ENCODE measurements around the gene RYR1.

Gene RYR1

GRCh38 chr19:38496603-38497487 is 63.4 kb downstream of the RYR1 start:
- no peak for TF ChIP-seq CTCF (conservative IDR thresholded peaks at IDR 0.05)
- H3K27ac ChIP-seq: no peak overlapping the region

- no peak for TF ChIP-seq CTCF (conservative IDR thresholded peaks at IDR 0.05)
- no peak overlapping the region for H3K27ac ChIP-seq
Observed at GRCh38 chr19:38497907-38498306, 64.4 kb downstream of the RYR1 start.

GRCh38 chr19:38499532-38499931 is 66.0 kb downstream of the RYR1 start:
- no peak overlapping the region for H3K27ac ChIP-seq
- no peak for TF ChIP-seq CTCF (conservative IDR thresholded peaks at IDR 0.05)

GRCh38 chr19:38500450-38500849 is 67.0 kb downstream of the RYR1 start:
- TF ChIP-seq CTCF (conservative IDR thresholded peaks at IDR 0.05): no peak
- no peak overlapping the region for H3K27ac ChIP-seq

- TF ChIP-seq CTCF (conservative IDR thresholded peaks at IDR 0.05): no peak
Observed at GRCh38 chr19:38502410-38503076, 69.1 kb downstream of the RYR1 start.

GRCh38 chr19:38503077-38503410 is 69.6 kb downstream of the RYR1 start:
- H3K27ac ChIP-seq: no peak overlapping the region
- no peak for TF ChIP-seq CTCF (conservative IDR thresholded peaks at IDR 0.05)

More at GRCh38 chr19:38502410-38503076, 69.1 kb downstream of the RYR1 start:
- H3K27ac ChIP-seq: no peak overlapping the region

GRCh38 chr19:38505958-38506357 is 72.5 kb downstream of the RYR1 start:
- H3K27ac ChIP-seq: no peak overlapping the region
- no peak for TF ChIP-seq CTCF (conservative IDR thresholded peaks at IDR 0.05)

Data from VCaP (cell line).